ENCODE results near the gene CMTM1. TPM values are rescaled to one million over a fixed set of nuclear protein-coding genes. Genes with fewer than 3 reads are reported as not detected.

The CMTM1 gene
- total RNA-seq, 1 experiment from 2014 or later, result 5.2 TPM

- POLR2A ChIA-PET, result no interaction called here
- intact Hi-C loops (cut with micrococcal nuclease), result no loop called here
- Histone ChIP-seq H3K9me2 (ENCODE audit: insufficient read depth) (no peaks in the 10 kb centered on the region), H3K9me3 (ENCODE audit: control insufficient read depth in 1 of 2, insufficient read depth in 1 of 2, low read depth in 1 of 2, low read length in 2 of 2) (no peaks in the 10 kb centered on the region), H4K20me1 (ENCODE audit: insufficient read depth) (no peaks in the 10 kb centered on the region), H3K4me1 (ENCODE audit: control insufficient read depth in 1 of 2, insufficient read depth in 2 of 2, low read length in 2 of 2) (peaks cover 23% of the 10 kb centered on the region in 2 experiments), H3K27ac (ENCODE audit: low read depth, low read length) (no peak overlapping the region), H3K27me3 (ENCODE audit: insufficient read depth, low read length) (no peaks in the 10 kb centered on the region), H2AFZ (ENCODE audit: low read depth, low read length, poor library complexity, severe bottlenecking) (no peak overlapping the region), H3K4me2 (ENCODE audit: low read length) (no peak overlapping the region), H3K4me3 (replicated peaks in 1 of 2; ENCODE audit: low read depth in 1 of 2, low read length in 2 of 2) (no peak overlapping the region), H3K79me2 (ENCODE audit: insufficient read depth, low read length) (no peaks in the 10 kb centered on the region), H3K36me3 (ENCODE audit: control insufficient read depth in 1 of 2, insufficient read depth in 2 of 2, low read length in 2 of 2) (peaks cover 18 to 23% of the 10 kb centered on the region in 2 experiments; a peak in 3 of 4 replicates), H3K9ac (ENCODE audit: low read length) (no peak overlapping the region)
- BruUV-seq (replicated peaks), result no TSS peak
- CTCF ChIA-PET, result no interaction called here
- TF ChIP-seq CBX3 (IDR thresholded peaks at IDR 0.05; ENCODE audit: low read depth) (no peak), FOSL1 (IDR thresholded peaks at IDR 0.05; ENCODE audit: low read depth) (no peak), ATF3 (IDR thresholded peaks at IDR 0.05) (no peak), SIN3A (IDR thresholded peaks at IDR 0.05; ENCODE audit: low read depth) (no peak), REST (IDR thresholded peaks at IDR 0.05; ENCODE audit: low read depth) (no peak), TCF7L2 (IDR thresholded peaks at IDR 0.05; ENCODE audit: borderline replicate concordance, extremely low read depth, insufficient read depth, insufficient read length) (no peak), SRF (IDR thresholded peaks at IDR 0.05; ENCODE audit: low read depth) (no peak), CTCF (IDR thresholded peaks at IDR 0.05 in 2 of 3, conservative IDR thresholded peaks at IDR 0.05 in 1 of 3; ENCODE audit: borderline replicate concordance in 1 of 3, insufficient read depth in 1 of 3, low read depth in 2 of 3, low read length in 2 of 3) (no peak), JUND (IDR thresholded peaks at IDR 0.05) (no peak), SP1 (IDR thresholded peaks at IDR 0.05; ENCODE audit: low read depth) (no peak), POLR2AphosphoS5 (IDR thresholded peaks at IDR 0.05; ENCODE audit: low read depth, low read length) (no peak), ELF1 (IDR thresholded peaks at IDR 0.05; ENCODE audit: borderline replicate concordance, low read depth) (no peak), RAD21 (IDR thresholded peaks at IDR 0.05; ENCODE audit: low read depth) (no peak), YY1 (IDR thresholded peaks at IDR 0.05; ENCODE audit: extremely low read depth, insufficient replicate concordance, low read depth, low read length) (no peak), ZNF274 (IDR thresholded peaks at IDR 0.05; ENCODE audit: low read depth, low read length) (no peak), POLR2A (IDR thresholded peaks at IDR 0.05; ENCODE audit: borderline replicate concordance, extremely low read depth, insufficient read depth, insufficient read length) (no peak)
- TF ChIP-seq, protein P1, sequence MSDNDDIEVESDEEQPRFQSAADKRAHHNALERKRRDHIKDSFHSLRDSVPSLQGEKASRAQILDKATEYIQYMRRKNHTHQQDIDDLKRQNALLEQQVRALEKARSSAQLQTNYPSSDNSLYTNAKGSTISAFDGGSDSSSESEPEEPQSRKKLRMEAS (IDR thresholded peaks at IDR 0.05), result no peak
- ATAC-seq (no peak), DNase-seq (ENCODE audit: low read depth, low spot score) (no peak)
- RAD21 ChIA-PET (ENCODE audit: low non-redundant PET in 1 of 2, low total read pairs in 2 of 2, uncharacterized antibody in 2 of 2, unreplicated experiment in 2 of 2), result interaction anchor here in 1 of 2 experiments (1.0 kb wide), 1 partner anchor 208 kb away, joined by 3 read pairs; no protein-coding TSS in a partner anchor
These were observed 48.0 kb downstream of the CMTM1 start for GRCh38 chr16:66614161-66614802.
